BLaER1 treated with 17β-estradiol and CSF1 and Interleukin-3, amounts not matched to agents 10 nM and 100 nM (cell line): ENCODE data around the gene NDUFS8.

ENCODE experiments used
- H3K27ac ChIP-seq, 11 experiments: shearing (Covaris generic); formaldehyde crosslinking; 2 replicates each; pipeline ENCODE4 v1.8.1; 2022
- H3K27me3 ChIP-seq, 11 experiments: shearing (Covaris generic); formaldehyde crosslinking; 2 replicates each; pipeline ENCODE4 v1.8.1; 2022
- H3K36me3 ChIP-seq, 11 experiments: shearing (Covaris generic); formaldehyde crosslinking; 2 replicates each; pipeline ENCODE4 v1.8.1; 2022
- H3K4me1 ChIP-seq, 10 experiments: shearing (Covaris generic); formaldehyde crosslinking; 2 replicates each; pipeline ENCODE4 v1.8.1; 2022
- H3K4me2 ChIP-seq, 11 experiments: shearing (Covaris generic); formaldehyde crosslinking; 2 replicates each; pipeline ENCODE4 v1.8.1; 2022
- H3K4me3 ChIP-seq, 10 experiments: shearing (Covaris generic); formaldehyde crosslinking; 2 replicates each; pipeline ENCODE4 v1.8.1; 2022
- H3K9ac ChIP-seq, 11 experiments: shearing (Covaris generic); formaldehyde crosslinking; 2 replicates each; pipeline ENCODE4 v1.8.1; 2022
- H3K9me3 ChIP-seq, 11 experiments: shearing (Covaris generic); formaldehyde crosslinking; replicated peaks in 1 of 11; 2 replicates each; pipeline ENCODE4 v1.8.1; 2022
- H4K20me1 ChIP-seq, 11 experiments: shearing (Covaris generic); formaldehyde crosslinking; 2 replicates each; pipeline ENCODE4 v1.8.1; 2022
- Cebpa-rat ChIP-seq, 11 experiments: shearing (Covaris generic); IDR thresholded peaks; 2 replicates each; pipeline ENCODE4 v1.8.1; 2022

NDUFS8 gene

DNA sequence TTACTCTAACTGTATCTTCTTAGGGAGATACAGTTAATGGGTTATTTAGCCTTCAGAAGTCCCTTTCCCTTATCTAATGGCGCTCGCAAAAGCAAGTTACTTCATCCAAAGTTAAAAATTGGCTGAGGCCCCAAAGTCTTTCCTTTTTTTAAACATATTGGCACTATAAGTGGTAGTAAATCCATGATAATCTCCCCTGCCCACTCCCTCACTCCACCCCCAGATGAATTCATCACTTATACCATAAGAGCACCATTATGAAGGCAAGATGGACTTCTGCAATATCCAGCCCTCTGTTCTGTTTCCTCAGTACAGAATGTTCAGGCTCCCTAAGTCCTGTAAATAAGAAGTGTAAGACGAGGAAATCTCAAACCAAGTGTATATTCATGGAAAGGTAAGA is 53.0 kb downstream of the NDUFS8 start:
- Histone ChIP-seq H3K27ac (no peak overlapping the region), H3K4me1 (peaks cover under 1 to 15% (median 9%) of the 10 kb centered on the region in 10 experiments; a peak in 19 of 20 replicates), H3K27me3 (no peaks in the 10 kb centered on the region), H3K9me3 (no peaks in the 10 kb centered on the region), H4K20me1 (peaks cover 0 to 50% (median 0%) of the 10 kb centered on the region in 11 experiments; a peak in 5 of 22 replicates), H3K36me3 (peaks cover 15 to 61% (median 39%) of the 10 kb centered on the region in 11 experiments), H3K9ac (no peak overlapping the region), H3K4me2 (no peak overlapping the region), H3K4me3 (no peak overlapping the region)
- no peak for TF ChIP-seq Cebpa-rat (IDR thresholded peaks at IDR 0.05)
